D341Med (cell line): Measurements from ENCODE around the gene APAF1.
"Not testable (repeated sequence)": the region's sequence is repeated elsewhere in the genome, so short reads cannot be mapped to it uniquely, and the experiment has no call there.

Experiments
- DNase-seq: peaks from one replicate; pipeline ENCODE4 v3.0.0; 2012; ENCODE audit warnings: low spot score

The APAF1 gene

GRCh38 chr12:98644712-98645571 is at the start of gene APAF1, which contains the start of gene IKBIP:
Gene APAF1 (plus strand): TSS chr12:98645290. CDS start chr12:98648360, 3,070 bp downstream.
Gene IKBIP (minus strand): TSS chr12:98644788. CDS start chr12:98644701, 87 bp downstream.
- peak; percentile 99 for DNase-seq

GRCh38 chr12:98597313-98597712 is 47.8 kb upstream of the APAF1 start:
- DNase-seq = not testable (repeated sequence)

GRCh38 chr12:98601924-98602323 is 43.2 kb upstream of the APAF1 start:
- no peak for DNase-seq

- DNase-seq = no peak
Measured at GRCh38 chr12:98606359-98606988, 38.6 kb upstream of the APAF1 start.

GRCh38 chr12:98610596-98610995 is 34.5 kb upstream of the APAF1 start:
- no peak for DNase-seq

GRCh38 chr12:98612696-98613334 is 32.3 kb upstream of the APAF1 start:
- no peak for DNase-seq

GRCh38 chr12:98618952-98619351 is 26.1 kb upstream of the APAF1 start:
- DNase-seq = no peak

- DNase-seq = no peak
Measured at GRCh38 chr12:98635657-98636323, 9.3 kb upstream of the APAF1 start.

- DNase-seq = no peak
Measured at GRCh38 chr12:98637068-98637467, 8.0 kb upstream of the APAF1 start.

- no peak for DNase-seq
Measured at GRCh38 chr12:98638009-98638408, 7.1 kb upstream of the APAF1 start.

- no peak for DNase-seq
Measured at GRCh38 chr12:98639491-98639890, 5.6 kb upstream of the APAF1 start.

GRCh38 chr12:98642801-98643200 is 2.3 kb upstream of the APAF1 start:
- DNase-seq = not testable (repeated sequence)

GRCh38 chr12:98644433-98644711 is 718 bp upstream of the APAF1 start:
- no peak for DNase-seq

GRCh38 chr12:98645572-98646067 is 530 bp downstream of the APAF1 start:
- DNase-seq = no peak

GRCh38 chr12:98646294-98647090 is 1.4 kb downstream of the APAF1 start:
- no peak for DNase-seq

GRCh38 chr12:98651328-98651727 is 6.2 kb downstream of the APAF1 start:
- DNase-seq = no peak

- DNase-seq = peak; percentile 40
Measured at GRCh38 chr12:98653866-98654493, 8.9 kb downstream of the APAF1 start.

- DNase-seq = no peak
Measured at GRCh38 chr12:98656289-98657101, 11.4 kb downstream of the APAF1 start.

GRCh38 chr12:98660521-98660920 is 15.4 kb downstream of the APAF1 start:
- no peak for DNase-seq

GRCh38 chr12:98669751-98670150 is 24.7 kb downstream of the APAF1 start:
- no peak for DNase-seq
